BE2C (cell line): Measurements from ENCODE around the gene TSACC.

Source experiments
- DNase-seq: peaks from one replicate; pipeline ENCODE4 v3.0.0-alpha.2; 2020
- H3K27me3 ChIP-seq: fragments of 250-450 bp; sonication (Bioruptor Pico); 2 replicates; pipeline ENCODE4 v1.5.1; 2020; ENCODE audit warnings: mild to moderate bottlenecking
- H3K36me3 ChIP-seq: fragments of 250-450 bp; sonication (Bioruptor Pico); 2 replicates; pipeline ENCODE4 v1.5.1; 2020; ENCODE audit warnings: mild to moderate bottlenecking
- H3K4me1 ChIP-seq: fragments of 250-450 bp; sonication (Bioruptor Pico); 2 replicates; pipeline ENCODE4 v1.5.1; 2020
- H3K4me3 ChIP-seq: 2 replicates; pipeline ENCODE4 v1.5.1; 2011; ENCODE audit warnings: low read depth, low read length
- H3K9me3 ChIP-seq: fragments of 250-450 bp; sonication (Bioruptor Pico); 2 replicates; pipeline ENCODE4 v1.5.1; 2020
- TF ChIP-seq, protein P1 (sequence below): IDR thresholded peaks from 2 replicates; pipeline ENCODE4 v1.5.1; 2012; ENCODE audit warnings: mild to moderate bottlenecking, low read depth, low read length

The TSACC gene

DNA sequence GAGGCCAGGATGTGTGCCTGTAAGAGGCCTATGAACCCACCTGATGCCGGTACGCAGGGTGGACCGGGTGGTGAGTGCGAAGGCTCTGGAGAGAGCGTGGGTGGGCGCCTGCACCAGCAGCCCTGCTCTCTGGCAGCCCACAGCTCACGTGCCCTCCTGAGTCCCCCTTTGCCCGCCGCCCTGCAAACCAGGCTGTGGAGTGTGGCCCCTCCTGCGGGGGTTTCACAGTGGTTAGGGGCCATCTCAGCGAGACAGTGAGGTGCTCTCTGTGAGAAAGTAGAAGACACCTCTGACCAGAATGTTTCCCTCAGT is 53.0 kb downstream of the TSACC start:
- no peaks in the 10 kb centered on the region for H3K4me1 ChIP-seq

DNA sequence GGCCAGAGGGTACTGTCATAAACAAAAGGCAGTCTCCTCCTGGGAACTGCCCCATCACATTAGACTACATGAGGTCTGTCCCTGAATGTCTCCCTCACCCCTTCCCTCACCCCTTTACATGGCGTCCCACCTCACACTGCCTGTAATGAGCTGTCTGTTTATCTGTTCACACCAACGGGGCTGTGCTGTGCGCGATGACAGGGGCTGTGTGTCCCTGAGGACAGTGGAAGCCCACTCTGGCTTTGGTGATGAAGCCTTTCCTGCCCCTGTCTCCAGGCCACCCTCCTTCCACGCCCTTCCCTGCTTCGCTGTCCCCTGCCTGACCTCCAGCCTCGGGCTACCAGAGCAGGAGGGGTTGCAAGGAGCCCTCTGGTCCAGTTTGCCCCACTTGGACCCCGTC is 53.4 kb downstream of the TSACC start:
- no peak overlapping the region for H3K4me3 ChIP-seq
- no peaks in the 10 kb centered on the region for H3K36me3 ChIP-seq
- no peaks in the 10 kb centered on the region for H3K27me3 ChIP-seq
- H3K4me1 ChIP-seq: no peaks in the 10 kb centered on the region
- H3K9me3 ChIP-seq: no peaks in the 10 kb centered on the region
- TF ChIP-seq, protein P1, sequence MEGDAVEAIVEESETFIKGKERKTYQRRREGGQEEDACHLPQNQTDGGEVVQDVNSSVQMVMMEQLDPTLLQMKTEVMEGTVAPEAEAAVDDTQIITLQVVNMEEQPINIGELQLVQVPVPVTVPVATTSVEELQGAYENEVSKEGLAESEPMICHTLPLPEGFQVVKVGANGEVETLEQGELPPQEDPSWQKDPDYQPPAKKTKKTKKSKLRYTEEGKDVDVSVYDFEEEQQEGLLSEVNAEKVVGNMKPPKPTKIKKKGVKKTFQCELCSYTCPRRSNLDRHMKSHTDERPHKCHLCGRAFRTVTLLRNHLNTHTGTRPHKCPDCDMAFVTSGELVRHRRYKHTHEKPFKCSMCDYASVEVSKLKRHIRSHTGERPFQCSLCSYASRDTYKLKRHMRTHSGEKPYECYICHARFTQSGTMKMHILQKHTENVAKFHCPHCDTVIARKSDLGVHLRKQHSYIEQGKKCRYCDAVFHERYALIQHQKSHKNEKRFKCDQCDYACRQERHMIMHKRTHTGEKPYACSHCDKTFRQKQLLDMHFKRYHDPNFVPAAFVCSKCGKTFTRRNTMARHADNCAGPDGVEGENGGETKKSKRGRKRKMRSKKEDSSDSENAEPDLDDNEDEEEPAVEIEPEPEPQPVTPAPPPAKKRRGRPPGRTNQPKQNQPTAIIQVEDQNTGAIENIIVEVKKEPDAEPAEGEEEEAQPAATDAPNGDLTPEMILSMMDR: no peak
- DNase-seq: no peak

More for the DNA sequence above, 53.0 kb downstream of the TSACC start:
- Histone ChIP-seq H3K9me3 (no peaks in the 10 kb centered on the region), H3K27me3 (no peaks in the 10 kb centered on the region), H3K36me3 (no peaks in the 10 kb centered on the region), H3K4me3 (no peak overlapping the region)
- DNase-seq: no peak
- TF ChIP-seq, protein P1: no peak

DNA sequence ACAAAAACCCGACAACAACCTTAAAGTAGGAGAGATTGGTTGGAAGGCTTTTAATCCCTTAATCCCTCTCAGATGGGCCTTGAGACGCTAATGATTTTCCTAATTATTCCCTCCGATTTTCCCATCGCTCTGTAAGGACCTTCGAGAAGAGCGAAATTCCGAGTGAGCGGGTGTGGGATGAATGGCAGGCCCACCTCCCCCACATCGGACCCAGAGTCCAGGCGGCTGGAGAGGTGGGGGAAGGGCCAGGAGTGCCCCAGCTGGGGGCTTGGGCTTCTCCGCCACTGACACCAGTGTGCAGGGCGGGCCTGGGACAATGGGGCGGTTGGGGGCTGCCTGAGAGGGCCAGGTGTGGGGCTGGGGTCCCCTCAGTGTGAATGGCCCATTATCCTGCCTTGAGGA is 54.1 kb downstream of the TSACC start:
- Histone ChIP-seq H3K27me3 (no peaks in the 10 kb centered on the region), H3K36me3 (no peaks in the 10 kb centered on the region), H3K4me3 (no peak overlapping the region), H3K9me3 (no peaks in the 10 kb centered on the region), H3K4me1 (no peaks in the 10 kb centered on the region)
- DNase-seq: no peak
- TF ChIP-seq, protein P1: no peak

DNA sequence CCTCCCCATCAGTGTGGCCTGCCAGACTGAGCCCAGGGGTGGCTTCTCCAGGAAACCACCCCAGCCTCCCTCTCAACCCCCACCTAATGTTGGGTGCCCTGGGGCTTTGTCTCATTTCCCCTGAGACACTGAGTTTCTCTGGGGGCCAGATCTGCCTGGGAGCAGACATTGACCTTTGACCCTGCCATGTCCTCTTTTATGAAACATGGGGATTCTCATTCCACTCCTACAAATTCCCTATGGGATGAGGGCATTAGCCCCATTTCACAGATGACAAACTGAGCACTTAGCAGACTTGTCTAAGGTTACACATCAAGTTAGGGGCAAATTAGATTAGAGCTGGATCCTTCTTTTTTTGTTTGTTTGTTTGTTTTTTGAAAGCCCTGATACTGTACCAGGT is 54.8 kb downstream of the TSACC start:
- TF ChIP-seq, protein P1: no peak
- H3K36me3 ChIP-seq: no peaks in the 10 kb centered on the region
- H3K4me1 ChIP-seq: no peaks in the 10 kb centered on the region
- no peaks in the 10 kb centered on the region for H3K27me3 ChIP-seq
- no peak overlapping the region for H3K4me3 ChIP-seq
- H3K9me3 ChIP-seq: no peaks in the 10 kb centered on the region
- DNase-seq: no peak

DNA sequence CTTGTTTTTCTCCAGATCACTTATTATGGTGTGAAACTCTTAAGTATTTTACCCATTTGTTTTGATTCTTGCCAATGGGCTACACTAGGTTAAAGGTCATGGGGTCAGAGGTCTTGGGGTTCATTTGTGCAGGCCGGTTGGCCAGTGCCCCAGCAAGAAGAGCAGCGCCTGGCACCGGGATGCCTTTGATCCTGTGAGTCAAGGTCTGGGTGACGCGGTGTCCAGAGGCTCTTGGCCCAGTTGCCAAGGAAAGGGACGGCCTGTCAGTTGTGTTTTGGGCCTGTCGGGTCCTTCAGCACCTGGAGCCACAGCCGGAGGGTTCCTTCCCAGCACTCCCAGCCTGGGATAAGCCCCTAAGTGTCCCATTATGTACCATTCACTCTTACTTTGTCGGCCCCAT is 55.8 kb downstream of the TSACC start:
- no peaks in the 10 kb centered on the region for H3K9me3 ChIP-seq
- no peaks in the 10 kb centered on the region for H3K4me1 ChIP-seq
- no peaks in the 10 kb centered on the region for H3K27me3 ChIP-seq
- TF ChIP-seq, protein P1: no peak
- DNase-seq: no peak
- no peak overlapping the region for H3K4me3 ChIP-seq
- H3K36me3 ChIP-seq: no peaks in the 10 kb centered on the region

GRCh38 chr1:156394835-156395461 is 56.6 kb downstream of the TSACC start:
- no peaks in the 10 kb centered on the region for H3K36me3 ChIP-seq

More at GRCh38 chr1:156394835-156395461, 56.6 kb downstream of the TSACC start:
- no peaks in the 10 kb centered on the region for H3K9me3 ChIP-seq
- TF ChIP-seq, protein P1: no peak
- no peak overlapping the region for H3K4me3 ChIP-seq
- no peaks in the 10 kb centered on the region for H3K4me1 ChIP-seq
- H3K27me3 ChIP-seq: no peaks in the 10 kb centered on the region
- no peak for DNase-seq
